Endothelial cell of umbilical vein (primary cell): ENCODE measurements around the gene HLX. TPM values are rescaled to one million over a fixed set of nuclear protein-coding genes. Genes with fewer than 3 reads are reported as not detected.

Experiments
- BruUV-seq: library from RNA; stranded (reverse); fragments of 400-500 nt; replicated peaks from 2 replicates; lab custom pipeline; 2021; lab: Mats Ljungman, UMichigan
- CTCF ChIA-PET: fragments of 300-600, 350-600 bp; sonication (Branson Sonifier 250); formaldehyde crosslinking; loops from one replicate; lab custom pipeline; 2021; ENCODE audit warnings: antibody characterized with exemption, inconsistent platforms; lab: Charles Lee
- POLR2A ChIA-PET: fragments of 300-600, 350-600 bp; sonication (Branson Sonifier 250); formaldehyde crosslinking; loops from one replicate; lab custom pipeline; 2021; ENCODE audit warnings: antibody characterized with exemption, inconsistent platforms; lab: Charles Lee
- DNase-seq: peaks from one replicate; pipeline ENCODE4 v3.0.0-alpha.2; 2011; ENCODE audit warnings: low read depth, low spot score
- FAIRE-seq: peaks from 2 replicates; lab custom pipeline; 2011; peaks lifted over from hg19 to GRCh38; lab: Jason Lieb, UNC
- H2AFZ ChIP-seq: 2 replicates; pipeline ENCODE4 v1.6.0; 2012; ENCODE audit warnings: low read depth, low read length, control low read depth, inconsistent platforms
- H3K27ac ChIP-seq: 2 replicates; pipeline ENCODE4 v1.5.1; 2011; ENCODE audit warnings: low read depth, mild to moderate bottlenecking, control low read depth, low read length, moderate library complexity; ENCODE audit not compliant: insufficient read depth
- H3K27me3 ChIP-seq, 2 experiments: 2 replicates each; pipeline versions ENCODE4 v1.6.0 to v1.6.1; 2011; ENCODE audit warnings: low read length in 2 of 2, mixed read lengths in 1 of 2; ENCODE audit not compliant: control insufficient read depth in 2 of 2, insufficient read depth in 2 of 2
- H3K36me3 ChIP-seq, 2 experiments: 2 replicates in 1 of 2; 3 replicates in 1 of 2; pipeline ENCODE4 v1.5.1; 2011; ENCODE audit warnings: low read length in 2 of 2, mild to moderate bottlenecking in 1 of 2, moderate library complexity in 1 of 2; ENCODE audit not compliant: control insufficient read depth in 2 of 2, insufficient read depth in 2 of 2; ENCODE audit errors: extremely low read depth in 1 of 2
- H3K4me1 ChIP-seq: 3 replicates; pipeline ENCODE4 v1.5.1; 2011; ENCODE audit warnings: mild to moderate bottlenecking, low read length; ENCODE audit not compliant: control insufficient read depth, insufficient read depth; ENCODE audit errors: extremely low read depth
- H3K4me2 ChIP-seq: 2 replicates; pipeline ENCODE4 v1.6.1; 2011; ENCODE audit warnings: low read length, control low read depth, mixed read lengths; ENCODE audit not compliant: insufficient read depth
- H3K4me3 ChIP-seq, 3 experiments: fragments of 200-600 bp in 1 of 3; sonication (generic), shearing (Covaris generic) in 1 of 3; replicated peaks in 1 of 3; 2 replicates each; pipeline ENCODE4 v1.5.1; 2011 to 2016; ENCODE audit warnings: control low read depth in 3 of 3, low read length in 3 of 3, mild to moderate bottlenecking in 2 of 3, inconsistent platforms in 1 of 3, low read depth in 1 of 3, moderate library complexity in 1 of 3; ENCODE audit not compliant: insufficient read depth in 1 of 3
- H3K79me2 ChIP-seq: 2 replicates; pipeline ENCODE4 v1.6.0; 2012; ENCODE audit warnings: low read length, inconsistent platforms; ENCODE audit not compliant: control insufficient read depth, insufficient read depth
- H3K9ac ChIP-seq: replicated peaks from 2 replicates; pipeline ENCODE3; 2011; ENCODE audit warnings: low read length, control low read depth; ENCODE audit not compliant: insufficient read depth; ENCODE audit errors: extremely low read depth
- H3K9me1 ChIP-seq: replicated peaks from 3 replicates; pipeline ENCODE4 v1.6.0; 2011; ENCODE audit warnings: mild to moderate bottlenecking, low read length; ENCODE audit not compliant: control insufficient read depth, insufficient read depth; ENCODE audit errors: extremely low read depth
- H3K9me3 ChIP-seq: replicated peaks from 2 replicates; pipeline ENCODE4 v1.5.1; 2012; ENCODE audit warnings: low read length, inconsistent platforms; ENCODE audit not compliant: control insufficient read depth, insufficient read depth
- H4K20me1 ChIP-seq: replicated peaks from 2 replicates; pipeline ENCODE3; 2011; ENCODE audit warnings: mild to moderate bottlenecking, low read length; ENCODE audit not compliant: control insufficient read depth, insufficient read depth; ENCODE audit errors: extremely low read depth
- CTCF ChIP-seq, 2 donors: IDR thresholded peaks; 1 replicate in 1 of 2; 2 replicates in 1 of 2; pipeline ENCODE4 v1.5.1; 2011; ENCODE audit warnings: low read length in 2 of 2, mild to moderate bottlenecking in 2 of 2, moderate library complexity in 2 of 2, control low read depth in 1 of 2, inconsistent platforms in 1 of 2, low read depth in 1 of 2; ENCODE audit not compliant: insufficient read depth in 1 of 2; ENCODE audit errors: extremely low read depth in 1 of 2
- EZH2 ChIP-seq: IDR thresholded peaks from 2 replicates; pipeline ENCODE4 v1.6.1; 2012; ENCODE audit warnings: borderline replicate concordance, low read depth, mild to moderate bottlenecking, moderate library complexity, low read length, inconsistent platforms; ENCODE audit not compliant: severe bottlenecking
- GATA2 ChIP-seq: IDR thresholded peaks from 2 replicates; pipeline ENCODE4 v1.7.0; 2011; ENCODE audit warnings: low read depth, mild to moderate bottlenecking, moderate library complexity, mixed read lengths, low read length; ENCODE audit not compliant: insufficient read length, insufficient read depth
- JUN ChIP-seq: IDR thresholded peaks from 2 replicates; pipeline ENCODE4 v1.6.1; 2011; ENCODE audit warnings: borderline replicate concordance, low read depth; ENCODE audit not compliant: insufficient read length, insufficient read depth
- MAX ChIP-seq: IDR thresholded peaks from 2 replicates; pipeline ENCODE4 v1.6.1; 2011; ENCODE audit not compliant: insufficient read depth, insufficient read length
- POLR2A ChIP-seq: IDR thresholded peaks from 2 replicates; pipeline ENCODE4 v1.6.1; 2012; ENCODE audit warnings: low read depth, mild to moderate bottlenecking, control low read depth, low read length
- POLR2AphosphoS5 ChIP-seq: IDR thresholded peaks from 2 replicates; pipeline ENCODE4 v1.6.1; 2012; ENCODE audit warnings: low read depth, mild to moderate bottlenecking, control low read depth, low read length, moderate library complexity; ENCODE audit not compliant: insufficient read depth
- dilution Hi-C: fragments of 300-500 bp; cut with MboI; formaldehyde crosslinking; loops from one replicate; pipeline ENCODE4 v1.15.0; 2019; ENCODE audit warnings: low sequenced_read_pairs; ENCODE audit not compliant: extremely low pct_ligation_motif_present
- intact Hi-C: fragments of 100-400 bp; cut with micrococcal nuclease; formaldehyde crosslinking; loops from one replicate; pipeline ENCODE4 v1.10.0; 2022
- polyA plus RNA-seq, 4 experiments: library from polyadenylated mRNA; depleted of rRNA in 3 of 4; stranded (reverse) in 3 of 4; unstranded in 1 of 4; fragments of >200 nt; gene quantifications; 2 replicates each; pipeline versions ENCODE4 v1.2.1 to v1.2.3, GENCODE V29; 2011 to 2012; ENCODE audit warnings: missing spikeins in 1 of 4
- total RNA-seq: library from RNA; stranded (reverse); gene quantifications from 2 replicates; pipeline ENCODE4 v1.2.3, GENCODE V29; 2021

The HLX gene
- total and polyA plus RNA-seq, 2 donors (not counting 3 experiments of a cell fraction or from before 2014, with no cell fraction given): 7.5 to 39.1 TPM

DNA sequence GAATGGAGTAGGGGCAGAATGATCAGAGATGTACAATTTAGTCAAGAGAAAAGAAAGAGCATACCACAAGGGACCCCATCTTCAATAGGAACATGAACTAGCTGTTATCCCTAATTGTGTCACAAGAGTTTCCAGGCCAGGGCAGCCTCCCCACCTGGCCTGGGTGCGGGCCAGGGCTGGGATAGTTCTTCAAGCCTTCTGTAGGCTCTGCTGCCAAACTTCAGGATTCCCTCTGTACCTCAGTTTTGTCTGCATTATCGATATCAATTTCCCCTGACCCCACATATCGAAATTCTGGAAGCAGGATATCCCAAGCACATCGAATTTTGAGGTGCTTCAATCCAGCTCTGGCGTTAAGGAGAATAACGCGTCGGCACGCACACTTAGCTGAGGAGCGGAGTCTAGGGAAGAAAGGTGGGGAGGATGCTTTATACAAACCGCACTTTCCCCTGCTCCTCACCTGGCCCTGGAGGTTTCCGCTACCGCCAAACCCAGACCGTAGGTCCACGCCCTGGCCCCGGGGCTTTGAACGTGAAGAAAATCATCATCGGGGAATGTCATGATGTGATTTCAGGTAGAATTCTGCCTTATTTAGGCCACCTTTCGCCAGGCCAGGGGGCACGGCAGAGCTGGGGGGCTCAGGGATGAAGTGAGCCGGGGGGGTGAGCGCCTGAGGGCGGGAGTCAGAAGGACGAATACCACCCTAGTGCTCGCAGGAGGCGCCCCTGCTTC, 7.4 kb downstream of the HLX start:
- Histone ChIP-seq H4K20me1 (peaks cover 2% of the 10 kb centered on the region), H3K79me2 (no peaks in the 10 kb centered on the region), H3K4me3 (no peak overlapping the region), H3K9me3 (no peaks in the 10 kb centered on the region), H3K9ac (no peak overlapping the region), H3K9me1 (no peaks in the 10 kb centered on the region), H3K4me2 (no peak overlapping the region), H3K36me3 (peaks cover 0 to 4% of the 10 kb centered on the region in 2 experiments), H3K27me3 (peaks cover 55 to 57% of the 10 kb centered on the region in 2 experiments), H2AFZ (no peak overlapping the region), H3K27ac (no peak overlapping the region), H3K4me1 (peaks cover 11% of the 10 kb centered on the region)
- dilution Hi-C loops: no loop called here
- intact Hi-C loops: no loop called here
- CTCF ChIA-PET: interaction anchor here (0.8 to 1.2 kb wide), 3 partner anchors 8 to 1569 kb away, joined by 3 to 4 read pairs (median 4); no protein-coding TSS in a partner anchor
- POLR2A ChIA-PET: no interaction called here
- BruUV-seq: no TSS peak
- TF ChIP-seq POLR2AphosphoS5 (no peak), JUN (no peak), CTCF (IDR thresholded peaks at IDR 0.05; ENCODE audit: extremely low read depth in 1 of 2, insufficient read depth in 1 of 2, low read depth in 1 of 2, low read length in 2 of 2) (no peak), EZH2 (no peak), GATA2 (no peak), MAX (no peak), POLR2A (no peak)
- DNase-seq: no peak
- no peak for FAIRE-seq
